Lower lobe of right lung (tissue), 2 donors: ENCODE data around the gene PANX3. TPM values are rescaled to one million over a fixed set of nuclear protein-coding genes. Genes with fewer than 3 reads are reported as not detected.

ENCODE experiments used
- ATAC-seq, 2 donors: fragments of 200-7000 bp; cut with Tn5 transposase; one replicate each; pipeline ENCODE4 v1.9.1; 2020 to 2022; ENCODE audit warnings: mild to moderate bottlenecking in 2 of 2, moderate library complexity in 2 of 2
- DNase-seq: peaks from one replicate; pipeline ENCODE4 v3.0.0-alpha.2; 2020
- H3K27ac ChIP-seq: fragments of 200-600 bp; one replicate; pipeline ENCODE4 v1.8.0; 2022
- H3K27me3 ChIP-seq: fragments of 200-600 bp; one replicate; pipeline ENCODE4 v1.8.0; 2022; ENCODE audit warnings: low read depth
- H3K36me3 ChIP-seq: fragments of 200-600 bp; one replicate; pipeline ENCODE4 v1.8.0; 2022; ENCODE audit warnings: mild to moderate bottlenecking
- H3K4me1 ChIP-seq: fragments of 200-600 bp; one replicate; pipeline ENCODE4 v1.8.0; 2022
- H3K4me3 ChIP-seq: fragments of 200-600 bp; one replicate; pipeline ENCODE4 v1.8.0; 2022; ENCODE audit warnings: mild to moderate bottlenecking
- H3K9me3 ChIP-seq: fragments of 200-600 bp; one replicate; pipeline ENCODE4 v1.8.0; 2022
- CTCF ChIP-seq: fragments of 200-600 bp; IDR thresholded peaks from one replicate; pipeline ENCODE4 v1.8.0; 2022; ENCODE audit warnings: antibody characterized with exemption, mild to moderate bottlenecking
- intact Hi-C: fragments of 100-400 bp; cut with DNase I; formaldehyde crosslinking; loops from one replicate; pipeline ENCODE4 v1.11.0; 2022
- total RNA-seq: library from RNA; stranded (reverse); fragmentation: NEBNext Ultra II Directional; extraction: Animal tissue kit (Norgen Biotek cat#: 25700); gene quantifications from one replicate; pipeline ENCODE4 v1.2.1, GENCODE V29; 2021
- donor health status: DM: no; HTN: yes; CAD: no; lungs with severe emphysema.

The PANX3 gene
- total RNA-seq, 1 donor from 2014 or later: not detected

GRCh38 chr11:124612567-124613246 lies 1.5 kb downstream of the PANX3 start:
- intact Hi-C loops: no loop called here
- Histone ChIP-seq H3K36me3 (no peaks in the 10 kb centered on the region), H3K4me1 (no peaks in the 10 kb centered on the region), H3K27me3 (peaks cover 31% of the 10 kb centered on the region), H3K4me3 (no peak overlapping the region), H3K9me3 (no peaks in the 10 kb centered on the region), H3K27ac (no peak overlapping the region)
- TF ChIP-seq CTCF: no peak
- ATAC-seq (no peak), DNase-seq (no peak)

DNA sequence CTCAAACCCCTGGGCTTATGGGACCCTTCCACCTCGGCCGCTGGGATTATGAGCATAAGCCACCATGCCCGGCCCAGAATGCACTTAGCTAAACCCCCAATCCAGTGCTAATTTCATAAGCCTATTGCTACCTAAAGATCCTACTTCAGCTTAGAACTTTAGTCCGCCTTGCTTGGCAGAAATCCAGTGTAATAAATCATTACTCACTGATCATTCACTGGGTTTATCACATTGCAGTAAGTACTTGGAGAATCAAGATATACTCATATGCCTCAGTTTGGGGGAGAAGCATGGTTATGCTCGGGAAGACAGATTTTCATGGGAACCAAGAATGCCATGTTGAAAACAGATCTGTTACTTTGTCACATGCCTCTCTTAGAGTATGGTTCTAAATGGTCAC lies 7.6 kb downstream of the PANX3 start:
- TF ChIP-seq CTCF: no peak
- DNase-seq (no peak), ATAC-seq (no peak)
- Histone ChIP-seq H3K36me3 (no peaks in the 10 kb centered on the region), H3K4me3 (no peak overlapping the region), H3K27me3 (peaks cover 30% of the 10 kb centered on the region), H3K4me1 (peaks cover 10% of the 10 kb centered on the region), H3K27ac (no peak overlapping the region), H3K9me3 (no peaks in the 10 kb centered on the region)
- intact Hi-C loops: no loop called here

GRCh38 chr11:124622531-124623451 lies 11.6 kb downstream of the PANX3 start, which contains the start of gene TBRG1:
TBRG1 (plus strand) TSS chr11:124622864; CDS start chr11:124623084, 220 bp downstream.
- Histone ChIP-seq H3K36me3 (peaks cover 34% of the 10 kb centered on the region), H3K27ac (peak within 1 kb of the TSS; percentile 96), H3K9me3 (no peaks in the 10 kb centered on the region), H3K4me3 (peak within 1 kb of the TSS; percentile 92), H3K4me1 (peaks cover 25% of the 10 kb centered on the region), H3K27me3 (no peaks in the 10 kb centered on the region)
- DNase-seq (peak; percentile 92), ATAC-seq (peak; percentile 97 to 99)
- intact Hi-C loops: no loop called here
- TF ChIP-seq CTCF: no peak

- intact Hi-C loops: no loop called here
- no peak for DNase-seq
- H3K9me3 ChIP-seq: no peaks in the 10 kb centered on the region
- no peaks in the 10 kb centered on the region for H3K27me3 ChIP-seq
- H3K4me1 ChIP-seq: peaks cover 25% of the 10 kb centered on the region
- peak overlapping the region; percentile 92 for H3K4me3 ChIP-seq
- peaks cover 46% of the 10 kb centered on the region for H3K36me3 ChIP-seq
- ATAC-seq: no peak
- TF ChIP-seq CTCF: no peak
- H3K27ac ChIP-seq: peak overlapping the region; percentile 96
Measured at GRCh38 chr11:124623861-124624525, 12.8 kb downstream of the PANX3 start.

DNA sequence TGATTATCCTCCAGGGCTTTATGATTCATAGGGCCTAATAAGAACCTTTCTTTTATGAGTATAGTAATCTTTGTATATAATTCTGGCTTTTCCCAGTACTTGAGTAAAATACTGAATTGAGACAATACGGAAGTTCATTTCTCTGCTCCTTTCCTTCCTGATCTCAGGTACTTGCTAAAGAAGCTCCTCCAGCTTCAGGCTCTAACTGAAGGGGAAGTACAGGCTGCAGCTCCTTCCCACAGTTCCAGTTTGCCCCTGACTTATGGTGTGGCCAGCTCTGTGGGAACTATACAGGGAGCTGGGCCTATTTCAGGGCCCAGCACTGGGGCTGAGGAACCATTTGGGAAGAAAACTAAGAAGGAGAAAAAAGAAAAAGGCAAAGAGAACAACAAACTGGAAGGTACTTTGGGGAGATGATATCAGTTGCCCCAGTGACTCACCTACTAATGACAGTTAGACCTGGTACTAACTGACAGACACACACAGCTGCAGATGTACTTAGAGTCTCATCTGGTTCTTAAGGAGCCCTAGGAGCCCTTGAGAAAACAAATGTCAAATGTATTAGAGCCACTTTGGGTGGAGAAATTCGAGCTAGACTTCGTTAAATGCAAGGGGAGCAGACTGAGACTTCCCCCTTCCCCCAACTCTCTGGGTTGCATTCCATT lies 14.4 kb downstream of the PANX3 start:
- TF ChIP-seq CTCF: no peak
- peaks cover 25% of the 10 kb centered on the region for H3K4me1 ChIP-seq
- intact Hi-C loops: no loop called here
- H3K9me3 ChIP-seq: no peaks in the 10 kb centered on the region
- H3K36me3 ChIP-seq: peaks cover 61% of the 10 kb centered on the region
- no peak overlapping the region for H3K27ac ChIP-seq
- DNase-seq: no peak
- H3K27me3 ChIP-seq: no peaks in the 10 kb centered on the region
- H3K4me3 ChIP-seq: no peak overlapping the region
- no peak for ATAC-seq
